ENCODE results near the gene MEIS2.

Gene MEIS2

GRCh38 chr15:37010595-37010994 lies 89.8 kb downstream of the MEIS2 start:
- Histone ChIP-seq H3F3A (ENCODE audit: insufficient read depth, low read length) (no peaks in the 10 kb centered on the region), H3K9ac (ENCODE audit: low read length) (no peak overlapping the region), H3K36me3 (ENCODE audit: insufficient read depth, low read length) (peaks cover 27% of the 10 kb centered on the region), H3K27ac (ENCODE audit: low read depth, low read length, poor library complexity, severe bottlenecking) (no peak overlapping the region), H3K27me3 (ENCODE audit: insufficient read depth, low read length) (no peaks in the 10 kb centered on the region), H3K9me3 (ENCODE audit: low read length) (no peaks in the 10 kb centered on the region), H3K4me2 (ENCODE audit: low read length) (no peak overlapping the region), H3K79me2 (ENCODE audit: insufficient read depth, low read length) (peaks cover 4% of the 10 kb centered on the region; the same call in 1 of the 2 replicates), H3K9me2 (ENCODE audit: low read depth, low read length) (no peaks in the 10 kb centered on the region), H4K20me1 (ENCODE audit: insufficient read depth, low read length) (no peaks in the 10 kb centered on the region), H3K4me1 (ENCODE audit: insufficient read depth, low read length, severe bottlenecking) (peaks cover 48% of the 10 kb centered on the region), H2AFZ (ENCODE audit: low read length) (no peak overlapping the region), H3K4me3 (ENCODE audit: low read depth, low read length, poor library complexity, severe bottlenecking) (no peak overlapping the region)
- no peak for TF ChIP-seq CTCF (IDR thresholded peaks at IDR 0.05; ENCODE audit: low read length)
- no peak for TF ChIP-seq EZH2 (IDR thresholded peaks at IDR 0.05; ENCODE audit: borderline replicate concordance, low read length)

GRCh38 chr15:37009288-37009687 lies 91.1 kb downstream of the MEIS2 start:
- Histone ChIP-seq H3F3A (ENCODE audit: insufficient read depth, low read length) (no peaks in the 10 kb centered on the region), H3K9me2 (ENCODE audit: low read depth, low read length) (no peaks in the 10 kb centered on the region), H3K9me3 (ENCODE audit: low read length) (no peaks in the 10 kb centered on the region), H4K20me1 (ENCODE audit: insufficient read depth, low read length) (no peaks in the 10 kb centered on the region), H3K27me3 (ENCODE audit: insufficient read depth, low read length) (no peaks in the 10 kb centered on the region), H3K36me3 (ENCODE audit: insufficient read depth, low read length) (peaks cover 40% of the 10 kb centered on the region), H3K79me2 (ENCODE audit: insufficient read depth, low read length) (peaks cover 4% of the 10 kb centered on the region; the same call in 1 of the 2 replicates), H3K4me1 (ENCODE audit: insufficient read depth, low read length, severe bottlenecking) (peaks cover 35% of the 10 kb centered on the region), H3K4me3 (ENCODE audit: low read depth, low read length, poor library complexity, severe bottlenecking) (no peak overlapping the region), H2AFZ (ENCODE audit: low read length) (no peak overlapping the region), H3K9ac (ENCODE audit: low read length) (no peak overlapping the region), H3K4me2 (ENCODE audit: low read length) (no peak overlapping the region), H3K27ac (ENCODE audit: low read depth, low read length, poor library complexity, severe bottlenecking) (no peak overlapping the region)
- TF ChIP-seq EZH2 (IDR thresholded peaks at IDR 0.05; ENCODE audit: borderline replicate concordance, low read length) (no peak), CTCF (IDR thresholded peaks at IDR 0.05; ENCODE audit: low read length) (no peak)

- Histone ChIP-seq H3K4me3 (ENCODE audit: low read depth, low read length, poor library complexity, severe bottlenecking) (no peak overlapping the region), H3K27ac (ENCODE audit: low read depth, low read length, poor library complexity, severe bottlenecking) (no peak overlapping the region), H3F3A (ENCODE audit: insufficient read depth, low read length) (no peaks in the 10 kb centered on the region), H3K36me3 (ENCODE audit: insufficient read depth, low read length) (peaks cover 49% of the 10 kb centered on the region), H3K9me3 (ENCODE audit: low read length) (no peaks in the 10 kb centered on the region), H3K27me3 (ENCODE audit: insufficient read depth, low read length) (no peaks in the 10 kb centered on the region), H3K9me2 (ENCODE audit: low read depth, low read length) (no peaks in the 10 kb centered on the region), H3K9ac (ENCODE audit: low read length) (no peak overlapping the region), H3K79me2 (ENCODE audit: insufficient read depth, low read length) (peaks cover 4% of the 10 kb centered on the region; the same call in 1 of the 2 replicates), H3K4me2 (ENCODE audit: low read length) (no peak overlapping the region), H2AFZ (ENCODE audit: low read length) (no peak overlapping the region), H3K4me1 (ENCODE audit: insufficient read depth, low read length, severe bottlenecking) (peaks cover 27% of the 10 kb centered on the region), H4K20me1 (ENCODE audit: insufficient read depth, low read length) (no peaks in the 10 kb centered on the region)
- TF ChIP-seq CTCF (IDR thresholded peaks at IDR 0.05; ENCODE audit: low read length): no peak
- TF ChIP-seq EZH2 (IDR thresholded peaks at IDR 0.05; ENCODE audit: borderline replicate concordance, low read length): no peak
These were observed 92.1 kb downstream of the MEIS2 start for GRCh38 chr15:37008205-37008604.

Measured in OCI-LY1 (cell line).